Adipocyte (in vitro differentiated cells): ENCODE results near the gene SYT1.
"Not testable (repeated sequence)": the region's sequence is repeated elsewhere in the genome, so short reads cannot be mapped to it uniquely, and the experiment has no call there.

Experiments
- DNase-seq: peaks from one replicate; pipeline ENCODE4 v3.0.0-alpha.2; 2015; ENCODE audit warnings: low read depth
- H3K27me3 ChIP-seq: replicated peaks from 2 replicates; pipeline ENCODE4 v1.7.0; 2013; ENCODE audit warnings: mild to moderate bottlenecking, low read length, moderate library complexity; ENCODE audit not compliant: control insufficient read depth, insufficient read depth
- H3K36me3 ChIP-seq: 2 replicates; pipeline ENCODE4 v1.7.0; 2013; ENCODE audit warnings: low read length, mild to moderate bottlenecking, moderate library complexity; ENCODE audit not compliant: control insufficient read depth, insufficient read depth, severe bottlenecking
- H3K4me1 ChIP-seq: 2 replicates; pipeline ENCODE4 v1.7.0; 2013; ENCODE audit warnings: mild to moderate bottlenecking, low read length, moderate library complexity; ENCODE audit not compliant: control insufficient read depth, insufficient read depth
- H3K4me3 ChIP-seq: 2 replicates; pipeline ENCODE4 v1.7.0; 2013; ENCODE audit warnings: mild to moderate bottlenecking, low read length, moderate library complexity
- H3K9ac ChIP-seq: 2 replicates; pipeline ENCODE4 v1.7.0; 2013; ENCODE audit warnings: mild to moderate bottlenecking, low read length, moderate library complexity
- H3K9me3 ChIP-seq: 2 replicates; pipeline ENCODE4 v1.7.0; 2013; ENCODE audit warnings: mild to moderate bottlenecking, low read length, moderate library complexity; ENCODE audit not compliant: control insufficient read depth

The SYT1 gene

DNA sequence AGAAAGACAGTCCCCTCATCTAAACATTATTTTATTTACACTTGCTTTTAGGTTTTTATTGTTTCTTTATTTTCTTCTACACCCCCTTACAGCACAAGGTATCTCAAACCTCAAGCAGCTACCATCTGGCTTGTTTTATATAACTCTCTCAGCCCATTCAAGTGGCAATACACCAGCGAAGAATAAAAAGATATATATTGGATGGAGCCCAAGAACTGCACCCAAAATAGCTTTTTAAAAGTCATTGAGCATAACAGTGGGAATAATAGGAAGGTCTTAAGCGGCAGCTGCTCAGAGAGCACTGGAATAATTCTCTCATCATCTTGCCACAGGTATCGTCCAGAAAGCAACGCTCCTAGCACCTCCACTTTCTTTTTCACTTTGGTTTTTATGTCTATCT, 322.5 kb downstream of the SYT1 start:
- Histone ChIP-seq H3K4me3 (no peak overlapping the region), H3K9me3 (no peaks in the 10 kb centered on the region), H3K9ac (no peak overlapping the region), H3K36me3 (no peaks in the 10 kb centered on the region), H3K27me3 (no peaks in the 10 kb centered on the region), H3K4me1 (no peaks in the 10 kb centered on the region)
- DNase-seq, result no peak

DNA sequence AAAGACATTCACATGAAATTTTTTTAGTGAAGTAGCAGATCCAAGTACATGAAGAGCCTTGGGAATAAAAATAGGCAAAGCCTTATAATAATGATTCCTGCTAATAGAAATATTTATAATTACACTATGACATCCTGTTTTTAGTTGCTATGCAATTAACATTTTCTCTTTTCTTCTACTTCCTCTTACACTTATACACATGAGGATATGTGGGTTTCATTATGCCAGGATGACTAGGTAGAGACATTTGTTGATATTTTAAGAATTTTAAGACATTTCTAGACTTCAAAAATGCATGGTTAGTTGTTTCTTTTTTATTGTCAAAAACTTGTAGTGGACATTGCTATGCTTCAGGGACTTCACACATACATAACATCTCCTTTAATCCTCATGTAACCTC, 326.8 kb downstream of the SYT1 start:
- Histone ChIP-seq H3K4me3 (no peak overlapping the region), H3K9ac (no peak overlapping the region), H3K9me3 (no peaks in the 10 kb centered on the region), H3K36me3 (no peaks in the 10 kb centered on the region), H3K27me3 (no peaks in the 10 kb centered on the region), H3K4me1 (no peaks in the 10 kb centered on the region)
- DNase-seq, result no peak

DNA sequence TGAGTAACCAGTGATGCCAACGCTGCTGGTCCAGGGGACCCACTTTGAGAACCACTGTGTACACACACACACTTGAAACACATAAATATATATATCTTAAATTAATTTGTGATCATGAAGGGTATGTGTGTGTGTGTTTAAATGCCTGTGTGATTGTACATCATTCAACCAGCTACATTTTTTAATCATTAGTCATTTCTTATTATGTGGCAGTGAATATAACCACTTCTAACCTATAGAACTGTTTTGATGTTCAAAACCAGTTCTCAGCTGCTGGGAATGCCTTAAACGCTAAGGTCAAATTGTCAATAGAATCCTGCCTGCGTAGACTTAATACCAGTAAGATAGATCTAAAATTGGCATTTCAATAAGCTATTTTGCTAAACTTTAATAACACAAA, 330.0 kb downstream of the SYT1 start:
- no peak overlapping the region for H3K9ac ChIP-seq
- no peaks in the 10 kb centered on the region for H3K27me3 ChIP-seq
- no peaks in the 10 kb centered on the region for H3K9me3 ChIP-seq
- DNase-seq, result no peak
- H3K4me1 ChIP-seq, result no peaks in the 10 kb centered on the region
- no peaks in the 10 kb centered on the region for H3K36me3 ChIP-seq
- no peak overlapping the region for H3K4me3 ChIP-seq

DNA sequence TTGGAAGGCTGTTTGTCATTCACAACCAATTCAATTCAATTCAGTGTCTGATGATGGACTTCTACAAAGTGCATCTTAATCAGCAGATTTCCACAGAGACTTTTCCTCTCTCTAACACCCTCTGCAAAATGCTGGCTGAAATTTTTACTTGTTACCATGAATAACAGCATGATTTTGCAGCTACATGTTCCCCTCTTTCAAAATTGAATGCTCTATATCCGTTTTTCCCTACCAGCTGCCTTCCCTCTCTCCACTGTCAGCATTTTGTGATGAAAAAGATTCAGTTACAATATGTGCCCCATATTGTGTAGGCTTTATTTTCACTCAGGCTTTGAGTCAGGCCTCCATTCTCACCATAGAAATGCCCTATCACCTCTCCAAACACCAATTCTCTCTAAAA, 334.6 kb downstream of the SYT1 start:
- Histone ChIP-seq H3K27me3 (no peaks in the 10 kb centered on the region), H3K4me1 (no peaks in the 10 kb centered on the region), H3K9me3 (no peaks in the 10 kb centered on the region), H3K4me3 (no peak overlapping the region), H3K9ac (no peak overlapping the region), H3K36me3 (no peaks in the 10 kb centered on the region)
- no peak for DNase-seq

DNA sequence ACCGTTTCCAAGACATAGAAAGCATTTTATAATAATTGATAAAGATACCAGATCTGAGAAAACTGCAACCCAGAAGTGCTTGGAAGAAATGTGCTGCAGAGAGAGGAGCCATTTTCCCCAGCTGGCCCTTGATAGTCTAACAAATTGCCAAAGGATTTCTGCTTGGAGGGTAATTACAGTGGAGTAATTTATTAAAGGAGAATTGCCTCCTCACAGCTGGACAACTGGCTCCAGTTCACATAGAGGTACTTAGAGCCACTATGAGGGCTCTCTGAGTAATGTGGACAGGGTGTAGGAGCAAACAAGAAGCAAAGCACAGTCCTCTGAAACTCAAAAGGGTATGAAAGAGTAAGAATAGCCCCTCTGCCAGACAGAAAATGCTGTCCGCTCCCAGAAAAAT, 335.6 kb downstream of the SYT1 start:
- DNase-seq, result no peak
- Histone ChIP-seq H3K27me3 (no peaks in the 10 kb centered on the region), H3K4me1 (no peaks in the 10 kb centered on the region), H3K9me3 (no peaks in the 10 kb centered on the region), H3K9ac (no peak overlapping the region), H3K36me3 (no peaks in the 10 kb centered on the region), H3K4me3 (no peak overlapping the region)

DNA sequence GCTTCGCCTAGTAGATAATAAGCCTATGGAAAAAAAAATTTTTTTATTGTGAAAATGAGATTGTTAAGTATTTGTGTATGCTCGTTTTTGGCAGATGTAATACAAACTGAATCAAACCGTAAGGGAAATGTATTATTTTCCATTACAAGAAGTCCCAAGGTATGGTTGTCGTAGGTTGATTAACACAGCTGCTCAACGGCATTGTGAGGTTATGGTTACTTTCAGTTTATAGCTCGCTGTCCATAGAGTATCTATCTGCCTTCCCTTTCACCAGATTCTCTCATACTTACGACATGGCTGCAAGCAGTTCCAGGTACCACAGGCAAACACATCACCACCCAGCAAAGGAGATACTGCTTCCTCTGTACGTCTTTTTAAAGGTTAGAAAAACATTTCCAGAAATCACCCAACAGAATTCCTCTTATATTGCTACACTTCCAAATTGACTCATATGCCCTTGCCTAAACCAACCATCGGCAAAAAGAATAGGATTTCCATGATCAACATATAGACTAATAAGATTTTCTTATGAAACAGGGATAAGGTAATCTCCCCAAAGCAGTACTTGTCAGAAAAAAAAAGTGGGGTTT, 338.6 kb downstream of the SYT1 start:
- no peaks in the 10 kb centered on the region for H3K9me3 ChIP-seq

DNA sequence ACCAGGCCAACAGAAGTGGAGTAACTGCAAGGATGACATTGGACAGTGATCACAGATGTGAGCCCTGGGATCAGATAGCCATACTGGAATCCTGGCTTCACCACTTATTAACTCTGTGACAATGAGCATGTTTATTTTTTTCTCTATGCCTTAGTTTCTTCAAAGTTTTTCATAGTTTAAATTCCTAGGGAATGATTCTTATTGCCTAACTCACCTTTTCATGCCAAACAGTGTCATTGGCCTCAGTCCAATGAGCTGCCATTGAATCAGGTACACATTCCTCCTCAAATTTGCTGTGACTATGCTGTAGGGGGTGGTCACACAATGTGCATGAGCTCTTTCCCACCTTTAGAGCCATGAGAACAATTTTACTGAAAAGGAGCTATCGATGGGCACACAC, 342.3 kb downstream of the SYT1 start:
- Histone ChIP-seq H3K9me3 (no peaks in the 10 kb centered on the region), H3K4me3 (no peak overlapping the region), H3K36me3 (no peaks in the 10 kb centered on the region), H3K27me3 (no peaks in the 10 kb centered on the region), H3K4me1 (no peaks in the 10 kb centered on the region), H3K9ac (no peak overlapping the region)
- DNase-seq, result no peak

More for the DNA sequence above, 338.6 kb downstream of the SYT1 start:
- Histone ChIP-seq H3K9ac (no peak overlapping the region), H3K27me3 (no peaks in the 10 kb centered on the region), H3K4me1 (no peaks in the 10 kb centered on the region), H3K36me3 (no peaks in the 10 kb centered on the region), H3K4me3 (no peak overlapping the region)
- no peak for DNase-seq

DNA sequence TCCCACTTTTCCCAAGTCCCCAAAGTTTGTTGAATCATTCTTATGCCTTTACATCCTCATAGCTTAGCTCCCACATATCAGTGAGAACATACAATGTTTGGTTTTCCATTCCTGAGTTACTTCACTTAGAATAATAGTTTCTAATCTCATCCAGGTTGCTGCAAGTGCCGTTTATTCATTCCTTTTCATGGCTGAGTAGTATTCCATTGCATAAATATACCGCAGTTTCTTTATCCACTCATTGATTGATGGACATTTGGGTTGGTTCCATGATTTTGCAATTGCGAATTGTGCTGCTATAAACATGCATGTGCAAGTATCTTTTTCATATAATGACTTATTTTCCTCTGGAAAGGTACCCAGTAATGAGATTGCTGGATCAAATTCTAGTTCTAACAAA, 345.8 kb downstream of the SYT1 start:
- not testable (repeated sequence) for H3K27me3 ChIP-seq, H3K9ac ChIP-seq, H3K9me3 ChIP-seq, H3K36me3 ChIP-seq, H3K4me1 ChIP-seq, DNase-seq, H3K4me3 ChIP-seq

DNA sequence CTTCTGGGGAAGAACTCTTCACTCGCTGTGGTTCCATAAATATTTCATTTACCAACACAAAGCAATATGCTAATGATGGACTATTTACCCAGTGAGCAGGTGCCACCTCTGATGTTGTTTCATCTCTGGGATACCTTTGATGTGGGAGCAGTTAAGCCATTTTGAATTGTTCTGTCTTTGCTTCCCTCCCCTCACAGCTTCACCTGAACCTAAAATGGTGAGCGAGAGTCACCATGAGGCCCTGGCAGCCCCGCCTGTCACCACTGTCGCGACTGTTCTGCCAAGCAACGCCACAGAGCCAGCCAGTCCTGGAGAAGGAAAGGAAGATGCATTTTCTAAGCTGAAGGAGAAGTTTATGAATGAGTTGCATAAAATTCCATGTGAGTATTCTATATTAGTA, 352.7 kb downstream of the SYT1 start:
- Histone ChIP-seq H3K9ac (no peak overlapping the region), H3K4me1 (no peaks in the 10 kb centered on the region), H3K36me3 (no peaks in the 10 kb centered on the region), H3K9me3 (peaks cover 21% of the 10 kb centered on the region), H3K27me3 (no peaks in the 10 kb centered on the region), H3K4me3 (no peak overlapping the region)
- DNase-seq, result no peak

DNA sequence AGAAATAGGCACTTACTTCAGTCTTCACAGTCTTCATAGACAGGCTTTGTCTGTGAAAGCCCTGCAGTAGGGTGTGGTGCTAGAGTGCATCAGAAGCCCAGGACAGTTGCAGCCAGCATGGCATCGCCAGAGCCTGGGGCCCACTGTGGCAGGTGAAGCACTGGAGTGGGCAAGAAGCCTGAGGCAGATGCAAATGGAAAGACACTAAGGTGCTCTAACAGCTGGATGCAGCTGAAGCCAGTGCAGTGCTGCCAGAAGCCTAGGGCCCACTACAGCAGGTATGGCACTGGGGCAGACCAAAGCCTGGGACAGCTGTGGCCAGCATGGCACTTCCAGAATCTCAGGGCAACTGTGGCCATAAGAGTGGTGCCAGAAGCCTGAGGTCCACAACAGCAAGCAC, 358.6 kb downstream of the SYT1 start:
- H3K4me3 ChIP-seq, result no peak overlapping the region
- H3K27me3 ChIP-seq, result no peaks in the 10 kb centered on the region
- peaks cover 25% of the 10 kb centered on the region for H3K9me3 ChIP-seq
- no peaks in the 10 kb centered on the region for H3K4me1 ChIP-seq
- no peak for DNase-seq
- H3K9ac ChIP-seq, result no peak overlapping the region
- H3K36me3 ChIP-seq, result no peaks in the 10 kb centered on the region

DNA sequence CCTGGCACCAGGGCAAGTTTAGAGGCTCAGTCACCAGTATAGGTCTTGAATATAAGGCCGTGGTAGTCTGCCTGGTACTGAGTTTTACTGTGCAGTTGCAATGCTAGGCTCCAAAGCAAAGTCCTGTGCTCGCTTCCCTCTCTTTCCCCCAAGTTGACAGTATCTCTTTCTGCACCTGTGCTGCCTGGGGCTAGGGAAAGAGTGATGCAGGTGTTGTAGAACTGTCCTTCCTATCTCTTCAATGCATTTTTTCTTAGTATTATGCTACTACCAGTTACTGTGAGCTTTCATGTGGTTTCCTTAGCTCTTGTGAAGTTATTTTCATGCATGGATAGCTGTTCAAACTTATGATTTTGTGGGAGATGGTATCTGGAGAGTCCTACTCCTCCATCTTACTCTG, 359.2 kb downstream of the SYT1 start:
- H3K27me3 ChIP-seq, result no peaks in the 10 kb centered on the region
- no peak for DNase-seq

DNA sequence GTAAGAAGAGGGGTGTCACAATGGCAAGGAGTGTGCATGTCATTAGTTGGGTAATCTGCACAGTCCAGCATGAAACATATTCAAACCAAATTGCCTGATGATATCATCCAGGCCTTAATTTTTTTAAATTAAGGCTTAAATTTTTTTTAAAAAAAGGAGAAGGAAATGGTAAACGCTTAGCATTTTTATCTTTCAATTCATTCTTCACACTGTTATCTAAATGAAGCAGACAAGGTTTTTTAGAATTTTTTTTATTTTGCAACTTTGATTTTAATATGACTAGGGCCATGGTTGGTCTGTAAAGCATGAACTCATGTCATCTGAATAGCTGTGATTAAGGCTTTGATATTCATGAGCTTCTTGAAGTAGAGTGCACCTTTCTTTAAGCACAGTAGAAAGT, 362.5 kb downstream of the SYT1 start:
- Histone ChIP-seq H3K4me3 (no peak overlapping the region), H3K36me3 (no peaks in the 10 kb centered on the region), H3K9ac (no peak overlapping the region), H3K4me1 (no peaks in the 10 kb centered on the region), H3K27me3 (no peaks in the 10 kb centered on the region), H3K9me3 (peaks cover 4% of the 10 kb centered on the region)
- DNase-seq, result no peak

More for the DNA sequence above, 359.2 kb downstream of the SYT1 start:
- H3K4me1 ChIP-seq, result no peaks in the 10 kb centered on the region
- H3K9ac ChIP-seq, result no peak overlapping the region
- no peaks in the 10 kb centered on the region for H3K36me3 ChIP-seq
- H3K9me3 ChIP-seq, result peaks cover 25% of the 10 kb centered on the region
- no peak overlapping the region for H3K4me3 ChIP-seq
